Suprapubic skin (tissue), 4 donors: ENCODE results near the gene CFLAR. TPM values are rescaled to one million over a fixed set of nuclear protein-coding genes. Genes with fewer than 3 reads are reported as not detected.
A peak's percentile ranks its signal among the peaks of the same experiment; 100 is the strongest.

Source experiments
- DNase-seq, 2 donors: peaks; one replicate each; pipeline ENCODE4 v3.0.0-alpha.2; 2019; ENCODE audit warnings: low spot score in 2 of 2
- H3K27ac ChIP-seq: fragments of 200-600 bp; sonication (generic); one replicate; pipeline ENCODE4 v1.5.1; 2019
- H3K27me3 ChIP-seq: fragments of 200-600 bp; sonication (generic); one replicate; pipeline ENCODE4 v1.5.1; 2019
- H3K36me3 ChIP-seq: fragments of 200-600 bp; sonication (generic); one replicate; pipeline ENCODE4 v1.5.1; 2019
- H3K4me1 ChIP-seq: fragments of 200-600 bp; sonication (generic); one replicate; pipeline ENCODE4 v1.5.1; 2019
- H3K4me3 ChIP-seq: fragments of 200-600 bp; sonication (generic); one replicate; pipeline ENCODE4 v1.5.1; 2019; ENCODE audit warnings: mild to moderate bottlenecking
- H3K9me3 ChIP-seq: fragments of 200-600 bp; sonication (generic); one replicate; pipeline ENCODE4 v1.5.1; 2019
- EP300 ChIP-seq: sonication (generic); formaldehyde crosslinking; IDR thresholded peaks from one replicate; pipeline ENCODE4 v1.6.1; 2017; ENCODE audit warnings: antibody characterized with exemption
- POLR2A ChIP-seq, 2 donors: fragments of 450-650 bp; IDR thresholded peaks; one replicate each; pipeline ENCODE4 v1.6.1; 2017; ENCODE audit warnings: antibody characterized with exemption in 2 of 2, mild to moderate bottlenecking in 2 of 2, moderate library complexity in 2 of 2
- POLR2AphosphoS5 ChIP-seq, 3 donors: sonication (generic); formaldehyde crosslinking; IDR thresholded peaks; one replicate each; pipeline ENCODE4 v1.6.1; 2017; ENCODE audit warnings: antibody characterized with exemption in 3 of 3
- WGBS: methylation state at CpG from one replicate; pipeline ENCODE4 v1.1.5; 2018; 5-methylcytosine and 5-hydroxymethylcytosine counted together
- total RNA-seq, 4 donors: library from RNA; depleted of rRNA; stranded (reverse); fragments of >200 nt; gene quantifications; one replicate each; pipeline ENCODE4 v1.1.0, GENCODE V29; 2016
- TF ChIP-seq, protein P1 (sequence below), 2 donors: fragments of 200-600 bp in 1 of 2; fragments of 450-650 bp in 1 of 2; sonication (generic) in 1 of 2; IDR thresholded peaks; one replicate each; pipeline ENCODE4 v1.5.1; 2016 to 2019; ENCODE audit warnings: antibody characterized with exemption in 2 of 2, mild to moderate bottlenecking in 1 of 2, moderate library complexity in 1 of 2

The CFLAR gene
- total RNA-seq, 4 donors from 2014 or later = 116 to 250 (median 147) TPM

DNA sequence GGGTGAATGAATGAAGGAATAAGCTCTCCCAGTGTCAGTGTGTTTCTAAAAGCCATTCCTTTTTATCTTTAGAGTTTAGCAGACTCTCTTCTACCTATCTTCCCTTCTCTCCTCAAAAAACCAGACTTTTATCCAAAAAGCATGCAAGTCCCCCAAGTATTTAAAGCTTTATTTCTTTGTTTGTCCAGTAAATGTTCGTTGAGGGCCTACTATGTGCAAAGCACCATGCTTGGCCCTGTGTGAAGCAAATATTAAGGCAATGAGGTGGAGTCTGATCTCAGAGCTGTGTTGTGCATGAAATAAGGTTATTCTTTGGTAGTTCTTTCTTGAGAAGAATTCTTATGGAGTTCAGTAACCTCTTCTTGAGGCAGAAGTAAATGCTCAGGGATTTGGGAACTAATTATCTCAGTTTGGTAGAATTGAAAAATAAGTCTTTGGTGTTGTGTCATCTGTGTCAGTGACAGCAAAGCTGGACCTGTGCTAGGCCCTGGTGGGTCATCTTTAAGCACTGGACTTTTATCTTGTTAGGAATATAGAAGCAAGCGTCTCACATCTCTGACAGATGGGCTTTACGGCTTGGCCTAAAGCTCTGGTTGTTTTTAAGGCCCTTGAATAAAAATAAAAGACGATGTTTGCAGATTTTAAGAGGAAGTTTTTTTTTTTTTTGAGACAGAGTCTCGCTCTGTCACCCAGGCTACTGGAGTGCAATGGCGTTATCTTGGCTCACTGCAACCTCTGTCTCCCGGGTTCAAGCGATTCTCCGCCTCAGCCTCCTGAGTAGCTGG is 38.8 kb downstream of the CFLAR start:
- Histone ChIP-seq H3K27me3 (no peaks in the 10 kb centered on the region), H3K9me3 (no peaks in the 10 kb centered on the region), H3K27ac (no peak overlapping the region), H3K36me3 (peaks cover 79% of the 10 kb centered on the region), H3K4me3 (no peak overlapping the region), H3K4me1 (peaks cover 36% of the 10 kb centered on the region)
- 91% methylated on average over 9 of the region's 9 CpGs for WGBS
- DNase-seq = no peak
- no peak for TF ChIP-seq EP300
- TF ChIP-seq, protein P1, sequence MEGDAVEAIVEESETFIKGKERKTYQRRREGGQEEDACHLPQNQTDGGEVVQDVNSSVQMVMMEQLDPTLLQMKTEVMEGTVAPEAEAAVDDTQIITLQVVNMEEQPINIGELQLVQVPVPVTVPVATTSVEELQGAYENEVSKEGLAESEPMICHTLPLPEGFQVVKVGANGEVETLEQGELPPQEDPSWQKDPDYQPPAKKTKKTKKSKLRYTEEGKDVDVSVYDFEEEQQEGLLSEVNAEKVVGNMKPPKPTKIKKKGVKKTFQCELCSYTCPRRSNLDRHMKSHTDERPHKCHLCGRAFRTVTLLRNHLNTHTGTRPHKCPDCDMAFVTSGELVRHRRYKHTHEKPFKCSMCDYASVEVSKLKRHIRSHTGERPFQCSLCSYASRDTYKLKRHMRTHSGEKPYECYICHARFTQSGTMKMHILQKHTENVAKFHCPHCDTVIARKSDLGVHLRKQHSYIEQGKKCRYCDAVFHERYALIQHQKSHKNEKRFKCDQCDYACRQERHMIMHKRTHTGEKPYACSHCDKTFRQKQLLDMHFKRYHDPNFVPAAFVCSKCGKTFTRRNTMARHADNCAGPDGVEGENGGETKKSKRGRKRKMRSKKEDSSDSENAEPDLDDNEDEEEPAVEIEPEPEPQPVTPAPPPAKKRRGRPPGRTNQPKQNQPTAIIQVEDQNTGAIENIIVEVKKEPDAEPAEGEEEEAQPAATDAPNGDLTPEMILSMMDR (IDR thresholded peaks at IDR 0.05) = no peak
- TF ChIP-seq POLR2A (IDR thresholded peaks at IDR 0.05) = no peak
- no peak for TF ChIP-seq POLR2AphosphoS5 (IDR thresholded peaks at IDR 0.05)

DNA sequence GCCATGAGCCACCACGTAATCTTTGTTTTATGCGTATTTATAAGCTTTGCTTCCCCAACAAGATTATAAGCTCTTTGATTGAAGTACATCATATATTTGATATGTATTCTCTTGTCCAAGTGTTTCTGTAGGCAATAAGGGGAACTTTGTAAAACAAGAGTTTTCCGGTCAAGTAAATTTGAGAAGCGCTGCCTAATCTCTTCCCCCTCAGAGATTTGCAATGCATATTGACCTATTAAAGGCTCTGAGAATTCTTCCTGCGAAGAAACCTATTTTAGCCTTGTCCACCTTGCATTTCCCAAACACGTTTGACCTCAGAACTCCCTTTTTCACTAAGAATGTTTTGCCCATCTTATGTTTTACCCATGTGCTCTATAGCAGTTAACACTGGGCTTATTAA is 40.1 kb downstream of the CFLAR start:
- TF ChIP-seq EP300 (no peak), POLR2AphosphoS5 (IDR thresholded peaks at IDR 0.05) (no peak), POLR2A (IDR thresholded peaks at IDR 0.05) (no peak)
- TF ChIP-seq, protein P1 (IDR thresholded peaks at IDR 0.05) = no peak
- no peaks in the 10 kb centered on the region for H3K27me3 ChIP-seq
- H3K36me3 ChIP-seq = peaks cover 83% of the 10 kb centered on the region
- no peaks in the 10 kb centered on the region for H3K9me3 ChIP-seq
- H3K4me1 ChIP-seq = peaks cover 31% of the 10 kb centered on the region
- no peak for DNase-seq
- WGBS = 83% methylated on average over 6 of the region's 6 CpGs
- no peak overlapping the region for H3K4me3 ChIP-seq
- no peak overlapping the region for H3K27ac ChIP-seq

DNA sequence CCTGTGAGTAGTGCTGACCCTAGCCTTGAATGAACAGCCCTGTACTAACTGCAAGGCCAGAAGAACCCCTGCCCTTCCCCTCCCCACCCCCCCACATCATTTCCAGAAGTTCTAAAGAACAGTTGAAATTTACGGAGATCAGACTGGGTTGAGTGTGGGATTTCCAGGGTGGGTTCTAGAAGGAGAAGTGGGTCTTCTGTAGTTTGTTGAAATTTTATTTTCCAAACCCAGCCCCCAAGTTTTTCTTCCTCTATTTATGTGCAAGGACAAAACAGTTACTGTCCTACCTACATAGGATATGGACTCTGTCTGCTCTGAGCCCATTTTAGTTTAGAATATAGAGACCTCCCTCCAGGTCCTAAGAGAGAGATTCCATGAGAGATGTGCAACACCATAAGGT is 40.7 kb downstream of the CFLAR start:
- no peak overlapping the region for H3K4me3 ChIP-seq
- H3K36me3 ChIP-seq = peaks cover 89% of the 10 kb centered on the region
- no peak overlapping the region for H3K27ac ChIP-seq
- no peaks in the 10 kb centered on the region for H3K27me3 ChIP-seq
- no peaks in the 10 kb centered on the region for H3K9me3 ChIP-seq
- TF ChIP-seq EP300 (no peak), POLR2A (IDR thresholded peaks at IDR 0.05) (no peak), POLR2AphosphoS5 (IDR thresholded peaks at IDR 0.05) (no peak)
- TF ChIP-seq, protein P1 (IDR thresholded peaks at IDR 0.05) = no peak
- WGBS = 39% methylated on average over 1 of the region's 1 CpG
- H3K4me1 ChIP-seq = peaks cover 25% of the 10 kb centered on the region
- DNase-seq = no peak

DNA sequence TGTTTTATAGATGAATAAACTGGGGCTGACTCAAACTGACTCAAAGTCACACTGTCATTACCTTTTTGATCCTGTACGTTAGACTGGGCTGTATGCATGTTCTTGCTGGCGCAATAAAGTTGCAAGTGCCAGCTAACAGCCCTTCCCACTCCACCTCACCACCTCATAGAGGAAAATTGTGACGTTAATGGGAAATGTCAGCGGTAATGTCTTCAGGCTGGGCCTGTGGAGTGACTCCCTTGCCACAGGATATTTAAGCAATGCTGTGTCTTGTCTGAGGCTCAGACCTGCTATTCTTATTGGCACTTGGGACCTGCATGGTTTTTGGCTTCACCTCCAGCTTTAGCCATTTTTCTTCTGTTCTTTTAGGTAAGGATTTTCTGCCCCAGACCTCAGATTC is 41.7 kb downstream of the CFLAR start:
- no peak for DNase-seq
- Histone ChIP-seq H3K9me3 (no peaks in the 10 kb centered on the region), H3K36me3 (peaks cover 91% of the 10 kb centered on the region), H3K27me3 (no peaks in the 10 kb centered on the region), H3K4me3 (no peak overlapping the region), H3K4me1 (peaks cover 23% of the 10 kb centered on the region), H3K27ac (peak overlapping the region; percentile 47)
- TF ChIP-seq, protein P1 (IDR thresholded peaks at IDR 0.05) = no peak
- TF ChIP-seq POLR2A (IDR thresholded peaks at IDR 0.05) = no peak
- TF ChIP-seq EP300 = no peak
- no peak for TF ChIP-seq POLR2AphosphoS5 (IDR thresholded peaks at IDR 0.05)
- 50% methylated on average over 4 of the region's 4 CpGs for whole genome bisulfite sequencing

DNA sequence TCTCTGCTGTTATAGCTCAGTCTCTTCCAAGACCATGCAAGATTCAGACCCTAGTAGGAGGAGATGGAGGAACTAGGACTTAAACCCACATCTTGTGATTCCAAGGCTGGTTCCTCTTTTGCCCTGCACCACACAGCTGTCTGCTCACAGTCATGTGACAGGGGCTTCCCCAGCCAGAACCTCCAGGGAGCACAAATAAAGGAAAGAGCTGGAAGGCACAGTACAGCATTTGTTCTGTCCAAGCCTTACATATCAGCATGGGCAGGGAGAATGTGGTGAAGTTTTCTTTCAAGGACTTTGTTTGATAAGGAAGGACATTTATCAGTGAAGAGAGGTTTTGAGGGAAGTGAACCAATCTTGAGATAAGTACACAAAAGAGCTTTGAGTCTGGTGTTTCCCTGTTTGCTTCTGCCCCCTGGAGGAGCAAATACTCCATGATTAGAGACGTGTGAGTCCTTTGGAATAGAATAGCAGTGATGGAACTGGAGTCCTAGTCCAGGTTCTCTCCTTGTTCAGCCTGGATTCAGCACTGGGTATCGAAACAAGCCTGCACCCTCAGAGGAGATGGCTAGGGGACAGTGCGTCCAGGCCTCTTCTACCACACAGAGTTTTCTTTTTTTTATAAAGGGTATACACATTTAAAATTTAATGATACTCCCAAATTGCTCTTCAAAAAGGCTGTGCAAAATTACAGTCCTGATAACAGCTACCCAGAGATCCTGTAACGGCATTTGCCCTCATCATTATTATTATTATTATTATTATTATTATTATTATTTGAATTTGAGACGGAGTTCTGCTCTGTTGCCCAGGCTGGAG is 42.4 kb downstream of the CFLAR start:
- peaks cover 21% of the 10 kb centered on the region for H3K4me1 ChIP-seq
- no peaks in the 10 kb centered on the region for H3K9me3 ChIP-seq
- no peak overlapping the region for H3K4me3 ChIP-seq
- 61% methylated on average over 5 of the region's 5 CpGs for WGBS
- DNase-seq = no peak
- peak overlapping the region; percentile 47 for H3K27ac ChIP-seq
- TF ChIP-seq EP300 = no peak
- TF ChIP-seq POLR2A (IDR thresholded peaks at IDR 0.05) = no peak
- no peak for TF ChIP-seq POLR2AphosphoS5 (IDR thresholded peaks at IDR 0.05)
- TF ChIP-seq, protein P1 (IDR thresholded peaks at IDR 0.05) = peak in 1 of 2 donors; percentile 41
- no peaks in the 10 kb centered on the region for H3K27me3 ChIP-seq
- peaks cover 91% of the 10 kb centered on the region for H3K36me3 ChIP-seq
